Nephron progenitor cell (in vitro differentiated cells): Measurements from ENCODE around the gene DOP1B.

Source experiments
- DNase-seq: peaks from one replicate; pipeline ENCODE4 v3.0.0; 2021
- H3K27ac Mint-ChIP-seq: 2 replicates; pipeline ENCODE4 v1.8.0; 2021; ENCODE audit warnings: mild to moderate bottlenecking, moderate library complexity, mixed read lengths
- H3K27me3 Mint-ChIP-seq: 2 replicates; pipeline ENCODE4 v1.8.0; 2021; ENCODE audit warnings: mild to moderate bottlenecking, low read depth, mixed read lengths; ENCODE audit not compliant: poor library complexity
- H3K36me3 Mint-ChIP-seq: 2 replicates; pipeline ENCODE4 v1.8.0; 2021; ENCODE audit warnings: low read depth, mixed read lengths
- H3K4me1 Mint-ChIP-seq: 2 replicates; pipeline ENCODE4 v1.8.0; 2021; ENCODE audit warnings: mixed read lengths
- H3K4me3 Mint-ChIP-seq: 2 replicates; pipeline ENCODE4 v1.8.0; 2021; ENCODE audit warnings: mild to moderate bottlenecking, moderate library complexity, mixed read lengths
- H3K9me3 Mint-ChIP-seq: 2 replicates; pipeline ENCODE4 v1.8.0; 2021; ENCODE audit warnings: mild to moderate bottlenecking, moderate library complexity, mixed read lengths
- CTCF ChIP-seq: fragments of 200-600 bp; sonication (generic); IDR thresholded peaks from 2 replicates; pipeline ENCODE4 v1.5.0; 2021; ENCODE audit warnings: antibody characterized with exemption

Gene DOP1B

DNA sequence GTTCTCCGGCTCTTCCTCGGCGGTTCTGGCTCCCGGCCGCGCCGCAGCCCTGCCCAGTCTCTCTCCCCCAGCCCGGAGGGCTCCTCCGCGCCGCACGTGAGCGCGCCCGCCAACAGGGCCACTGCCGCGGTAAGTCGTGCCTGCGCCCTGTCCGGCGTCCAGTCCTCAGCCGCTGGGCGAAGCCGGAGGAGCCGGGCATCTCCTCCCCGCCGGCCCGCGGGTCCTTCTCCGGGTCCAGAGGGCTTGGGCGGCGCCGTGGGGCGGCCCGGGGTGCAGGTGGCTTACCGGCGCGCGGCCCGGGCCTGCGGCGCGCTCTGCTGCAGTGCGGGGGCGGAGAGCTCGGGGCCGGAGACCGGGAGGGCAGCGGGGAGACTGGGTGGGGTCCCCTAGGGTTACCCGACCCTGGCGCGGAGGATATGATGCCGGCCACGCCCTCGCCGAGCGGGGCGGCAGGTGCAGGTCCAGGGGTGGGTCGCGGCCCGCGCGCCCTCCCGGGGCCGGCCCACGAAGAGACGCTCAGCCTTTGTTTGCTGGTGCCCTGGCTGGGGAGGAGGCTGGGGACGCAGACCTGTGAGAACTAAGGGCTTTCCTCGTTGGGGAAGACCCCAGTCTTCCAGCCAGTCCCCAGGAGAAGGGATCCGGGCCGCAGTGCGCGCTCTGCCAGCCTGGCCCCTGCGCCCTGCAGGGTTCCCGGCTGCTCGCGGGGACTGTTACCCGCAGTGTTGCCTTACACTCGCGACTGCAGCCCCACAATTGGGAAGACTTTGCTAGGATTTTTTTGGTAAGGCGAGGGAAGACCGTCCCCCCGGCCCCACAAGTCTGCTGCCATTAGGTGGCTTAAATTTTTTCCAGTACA is at the start of gene DOP1B:
Gene DOP1B (plus strand): TSS at position 10 of the 856 bp plus-strand sequence. CDS start 7,910 bp downstream, outside the sequence.
- Mint-ChIP-seq H3K9me3 (peaks cover 5% of the 10 kb centered on the region), H3K27me3 (peaks cover 72% of the 10 kb centered on the region), H3K4me3 (peak within 1 kb of the TSS; percentile 77), H3K4me1 (peaks cover 12% of the 10 kb centered on the region), H3K27ac (no peak within 1 kb of the TSS), H3K36me3 (peaks cover 5% of the 10 kb centered on the region)
- no peak for TF ChIP-seq CTCF
- DNase-seq = no peak

GRCh38 chr21:36109868-36110267 is 46.8 kb upstream of the DOP1B start:
- Mint-ChIP-seq H3K36me3 (no peaks in the 10 kb centered on the region), H3K27me3 (peaks cover 39% of the 10 kb centered on the region), H3K9me3 (peaks cover 8% of the 10 kb centered on the region), H3K27ac (no peak overlapping the region), H3K4me3 (no peak overlapping the region), H3K4me1 (peaks cover 15% of the 10 kb centered on the region)
- no peak for TF ChIP-seq CTCF
- DNase-seq = no peak

- Mint-ChIP-seq H3K36me3 (no peaks in the 10 kb centered on the region), H3K9me3 (peaks cover 8% of the 10 kb centered on the region), H3K4me1 (peaks cover 6% of the 10 kb centered on the region), H3K27me3 (peaks cover 25% of the 10 kb centered on the region), H3K27ac (no peak overlapping the region), H3K4me3 (no peak overlapping the region)
- DNase-seq = no peak
- no peak for TF ChIP-seq CTCF
These were observed 45.4 kb upstream of the DOP1B start for GRCh38 chr21:36111238-36111637.

DNA sequence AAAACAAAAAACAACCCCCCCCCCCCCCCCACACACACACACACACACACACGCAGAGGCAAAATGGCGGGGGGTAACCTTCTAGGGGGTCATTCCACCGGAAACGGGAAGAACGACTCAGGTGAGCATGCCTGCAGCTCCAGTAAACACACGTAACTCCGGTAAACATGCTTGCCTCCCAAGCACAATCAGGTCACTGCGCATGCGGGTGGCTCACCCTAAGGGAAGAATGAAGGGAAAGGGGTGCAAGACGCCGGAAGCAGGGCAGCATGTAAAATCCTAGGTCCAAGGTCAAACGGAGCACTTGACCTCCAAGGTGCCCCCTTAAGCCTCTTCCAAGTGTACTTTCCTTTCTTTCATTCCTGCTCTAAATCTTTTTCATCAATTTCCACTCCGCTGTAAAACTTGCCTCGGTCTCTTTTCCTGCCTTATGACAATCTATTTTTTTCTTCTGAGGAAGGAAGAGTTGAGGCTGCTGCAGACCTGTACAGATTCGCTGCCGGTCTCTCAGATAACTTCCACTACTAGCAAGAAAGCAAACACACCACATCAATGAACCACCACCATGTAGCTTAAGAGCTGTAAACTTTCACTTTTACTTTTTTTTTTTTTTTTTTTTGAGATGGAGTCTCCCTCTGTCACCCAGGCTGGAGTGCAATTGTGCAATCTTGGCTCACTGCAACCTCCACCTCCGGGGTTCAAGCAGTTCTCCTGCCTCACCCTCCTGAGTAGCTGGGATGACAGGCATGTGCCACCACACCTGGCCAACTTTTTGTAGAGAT is 42.8 kb upstream of the DOP1B start:
- Mint-ChIP-seq H3K4me3 (no peak overlapping the region), H3K36me3 (no peaks in the 10 kb centered on the region), H3K9me3 (peaks cover 13% of the 10 kb centered on the region), H3K4me1 (peaks cover 6% of the 10 kb centered on the region), H3K27ac (no peak overlapping the region), H3K27me3 (peaks cover 18% of the 10 kb centered on the region)
- DNase-seq = no peak
- no peak for TF ChIP-seq CTCF

- Mint-ChIP-seq H3K27ac (peak overlapping the region; percentile 34), H3K9me3 (peaks cover 5% of the 10 kb centered on the region), H3K4me3 (no peak overlapping the region), H3K36me3 (no peaks in the 10 kb centered on the region), H3K27me3 (peaks cover 18% of the 10 kb centered on the region), H3K4me1 (peaks cover 7% of the 10 kb centered on the region)
- no peak for TF ChIP-seq CTCF
- DNase-seq = no peak
These were observed 41.4 kb upstream of the DOP1B start for GRCh38 chr21:36115138-36115730.
